HCT116 (cell line): Measurements from ENCODE around the gene RINL.

Source experiments
- CBX3 ChIP-seq: IDR thresholded peaks from 2 replicates; pipeline ENCODE4 v1.6.1; 2012; ENCODE audit warnings: low read depth
- CEBPB ChIP-seq: IDR thresholded peaks from 2 replicates; pipeline ENCODE4 v1.6.1; 2012; ENCODE audit warnings: low read depth
- EZH2 ChIP-seq: fragments of 200-600 bp; sonication (generic); IDR thresholded peaks from 2 replicates; pipeline ENCODE4 v1.6.1; 2017; ENCODE audit warnings: antibody characterized with exemption, mixed run types
- EZH2phosphoT487 ChIP-seq: fragments of 200-600 bp; IDR thresholded peaks from 2 replicates; pipeline ENCODE4 v1.6.1; 2018; ENCODE audit warnings: antibody characterized with exemption, borderline replicate concordance
- JUND ChIP-seq: IDR thresholded peaks from 2 replicates; pipeline ENCODE4 v1.6.1; 2012
- POLR2A ChIP-seq: IDR thresholded peaks from 2 replicates; pipeline ENCODE4 v1.7.0; 2011; ENCODE audit warnings: borderline replicate concordance; ENCODE audit not compliant: insufficient read depth, insufficient read length; ENCODE audit errors: extremely low read depth
- POLR2AphosphoS5 ChIP-seq: IDR thresholded peaks from 2 replicates; pipeline ENCODE4 v1.6.1; 2011; ENCODE audit warnings: mild to moderate bottlenecking, low read depth, low read length, moderate library complexity
- SP1 ChIP-seq: IDR thresholded peaks from 2 replicates; pipeline ENCODE4 v1.6.1; 2012; ENCODE audit warnings: low read depth
- TCF7L2 ChIP-seq: IDR thresholded peaks from 2 replicates; pipeline ENCODE4 v1.7.0; 2011; ENCODE audit warnings: borderline replicate concordance, inconsistent platforms; ENCODE audit not compliant: insufficient read depth, insufficient read length; ENCODE audit errors: extremely low read depth
- YY1 ChIP-seq: IDR thresholded peaks from 2 replicates; pipeline ENCODE4 v1.6.1; 2011; ENCODE audit warnings: low read length, low read depth, moderate library complexity, mild to moderate bottlenecking; ENCODE audit not compliant: insufficient replicate concordance; ENCODE audit errors: extremely low read depth
- ZNF274 ChIP-seq: fragments of 200-500 bp; sonication (Bioruptor generic); IDR thresholded peaks from 2 replicates; pipeline ENCODE4 v1.6.1; 2014; ENCODE audit warnings: mild to moderate bottlenecking, low read depth, low read length, inconsistent platforms
- TF ChIP-seq, protein P1 (sequence below), 3 experiments: fragments of 200-600 bp in 1 of 3; sonication (generic) in 1 of 3; IDR thresholded peaks in 2 of 3; conservative IDR thresholded peaks in 1 of 3; 2 replicates each; pipeline ENCODE4 v1.5.1; 2012 to 2017; ENCODE audit warnings: low read depth in 2 of 3, low read length in 2 of 3, antibody characterized with exemption in 1 of 3, borderline replicate concordance in 1 of 3, control low read depth in 1 of 3, mild to moderate bottlenecking in 1 of 3, mixed read lengths in 1 of 3, mixed run types in 1 of 3, moderate library complexity in 1 of 3; ENCODE audit not compliant: insufficient read depth in 1 of 3
- TF ChIP-seq, protein P2 (sequence below): IDR thresholded peaks from 2 replicates; pipeline ENCODE4 v1.6.1; 2012; ENCODE audit warnings: low read depth
- TF ChIP-seq, protein P3 (sequence below): IDR thresholded peaks from 2 replicates; pipeline ENCODE4 v1.6.1; 2012

DNA sequence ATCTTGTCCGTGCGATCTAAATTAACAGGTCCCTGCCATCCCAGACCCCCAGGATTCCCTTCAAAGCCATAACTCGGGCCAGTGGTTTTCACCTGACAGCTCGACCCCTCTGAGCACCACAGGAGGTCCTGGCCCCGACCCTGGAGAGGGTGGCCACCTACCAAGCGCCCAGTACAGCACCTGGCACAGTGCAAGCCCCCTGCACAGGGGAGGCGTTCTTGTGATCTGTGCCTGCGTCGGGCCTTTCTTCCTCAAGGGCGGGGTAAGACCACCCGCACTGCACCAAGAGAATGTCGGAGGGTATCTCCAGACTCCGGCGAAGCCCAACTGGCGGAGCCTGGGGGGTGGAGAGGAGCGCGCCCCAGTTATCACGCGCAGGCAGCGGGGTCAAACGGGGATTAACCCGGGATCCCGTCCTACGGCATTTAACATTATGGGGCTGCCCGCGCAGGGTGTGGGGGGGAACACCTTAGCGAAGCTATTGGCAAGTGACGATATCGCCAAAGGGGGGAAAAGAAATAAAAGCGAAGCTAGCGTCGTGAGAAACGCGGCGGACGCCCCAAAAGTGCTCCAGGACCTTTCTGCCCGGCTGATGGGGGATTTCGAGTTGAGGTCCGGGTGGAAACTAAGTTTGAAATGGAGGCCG is 27.0 kb downstream of the RINL start:
- TF ChIP-seq CEBPB (no peak), POLR2A (no peak), EZH2 (no peak), EZH2phosphoT487 (no peak), TCF7L2 (no peak), POLR2AphosphoS5 (no peak), SP1 (no peak), JUND (no peak), CBX3 (no peak), ZNF274 (no peak), YY1 (no peak)
- TF ChIP-seq, protein P1, sequence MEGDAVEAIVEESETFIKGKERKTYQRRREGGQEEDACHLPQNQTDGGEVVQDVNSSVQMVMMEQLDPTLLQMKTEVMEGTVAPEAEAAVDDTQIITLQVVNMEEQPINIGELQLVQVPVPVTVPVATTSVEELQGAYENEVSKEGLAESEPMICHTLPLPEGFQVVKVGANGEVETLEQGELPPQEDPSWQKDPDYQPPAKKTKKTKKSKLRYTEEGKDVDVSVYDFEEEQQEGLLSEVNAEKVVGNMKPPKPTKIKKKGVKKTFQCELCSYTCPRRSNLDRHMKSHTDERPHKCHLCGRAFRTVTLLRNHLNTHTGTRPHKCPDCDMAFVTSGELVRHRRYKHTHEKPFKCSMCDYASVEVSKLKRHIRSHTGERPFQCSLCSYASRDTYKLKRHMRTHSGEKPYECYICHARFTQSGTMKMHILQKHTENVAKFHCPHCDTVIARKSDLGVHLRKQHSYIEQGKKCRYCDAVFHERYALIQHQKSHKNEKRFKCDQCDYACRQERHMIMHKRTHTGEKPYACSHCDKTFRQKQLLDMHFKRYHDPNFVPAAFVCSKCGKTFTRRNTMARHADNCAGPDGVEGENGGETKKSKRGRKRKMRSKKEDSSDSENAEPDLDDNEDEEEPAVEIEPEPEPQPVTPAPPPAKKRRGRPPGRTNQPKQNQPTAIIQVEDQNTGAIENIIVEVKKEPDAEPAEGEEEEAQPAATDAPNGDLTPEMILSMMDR (IDR thresholded peaks at IDR 0.05 in 2 of 3, conservative IDR thresholded peaks at IDR 0.05 in 1 of 3; ENCODE audit: borderline replicate concordance in 1 of 3, insufficient read depth in 1 of 3, low read depth in 2 of 3, low read length in 2 of 3): no peak
- TF ChIP-seq, protein P2, sequence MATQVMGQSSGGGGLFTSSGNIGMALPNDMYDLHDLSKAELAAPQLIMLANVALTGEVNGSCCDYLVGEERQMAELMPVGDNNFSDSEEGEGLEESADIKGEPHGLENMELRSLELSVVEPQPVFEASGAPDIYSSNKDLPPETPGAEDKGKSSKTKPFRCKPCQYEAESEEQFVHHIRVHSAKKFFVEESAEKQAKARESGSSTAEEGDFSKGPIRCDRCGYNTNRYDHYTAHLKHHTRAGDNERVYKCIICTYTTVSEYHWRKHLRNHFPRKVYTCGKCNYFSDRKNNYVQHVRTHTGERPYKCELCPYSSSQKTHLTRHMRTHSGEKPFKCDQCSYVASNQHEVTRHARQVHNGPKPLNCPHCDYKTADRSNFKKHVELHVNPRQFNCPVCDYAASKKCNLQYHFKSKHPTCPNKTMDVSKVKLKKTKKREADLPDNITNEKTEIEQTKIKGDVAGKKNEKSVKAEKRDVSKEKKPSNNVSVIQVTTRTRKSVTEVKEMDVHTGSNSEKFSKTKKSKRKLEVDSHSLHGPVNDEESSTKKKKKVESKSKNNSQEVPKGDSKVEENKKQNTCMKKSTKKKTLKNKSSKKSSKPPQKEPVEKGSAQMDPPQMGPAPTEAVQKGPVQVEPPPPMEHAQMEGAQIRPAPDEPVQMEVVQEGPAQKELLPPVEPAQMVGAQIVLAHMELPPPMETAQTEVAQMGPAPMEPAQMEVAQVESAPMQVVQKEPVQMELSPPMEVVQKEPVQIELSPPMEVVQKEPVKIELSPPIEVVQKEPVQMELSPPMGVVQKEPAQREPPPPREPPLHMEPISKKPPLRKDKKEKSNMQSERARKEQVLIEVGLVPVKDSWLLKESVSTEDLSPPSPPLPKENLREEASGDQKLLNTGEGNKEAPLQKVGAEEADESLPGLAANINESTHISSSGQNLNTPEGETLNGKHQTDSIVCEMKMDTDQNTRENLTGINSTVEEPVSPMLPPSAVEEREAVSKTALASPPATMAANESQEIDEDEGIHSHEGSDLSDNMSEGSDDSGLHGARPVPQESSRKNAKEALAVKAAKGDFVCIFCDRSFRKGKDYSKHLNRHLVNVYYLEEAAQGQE: no peak
- TF ChIP-seq, protein P3, sequence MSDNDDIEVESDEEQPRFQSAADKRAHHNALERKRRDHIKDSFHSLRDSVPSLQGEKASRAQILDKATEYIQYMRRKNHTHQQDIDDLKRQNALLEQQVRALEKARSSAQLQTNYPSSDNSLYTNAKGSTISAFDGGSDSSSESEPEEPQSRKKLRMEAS: no peak
